ENCODE results near the gene STK32A. TPM values are rescaled to one million over a fixed set of nuclear protein-coding genes. Genes with fewer than 3 reads are reported as not detected.

The STK32A gene
- total RNA-seq, 1 experiment from 2014 or later: 0.77 TPM

DNA sequence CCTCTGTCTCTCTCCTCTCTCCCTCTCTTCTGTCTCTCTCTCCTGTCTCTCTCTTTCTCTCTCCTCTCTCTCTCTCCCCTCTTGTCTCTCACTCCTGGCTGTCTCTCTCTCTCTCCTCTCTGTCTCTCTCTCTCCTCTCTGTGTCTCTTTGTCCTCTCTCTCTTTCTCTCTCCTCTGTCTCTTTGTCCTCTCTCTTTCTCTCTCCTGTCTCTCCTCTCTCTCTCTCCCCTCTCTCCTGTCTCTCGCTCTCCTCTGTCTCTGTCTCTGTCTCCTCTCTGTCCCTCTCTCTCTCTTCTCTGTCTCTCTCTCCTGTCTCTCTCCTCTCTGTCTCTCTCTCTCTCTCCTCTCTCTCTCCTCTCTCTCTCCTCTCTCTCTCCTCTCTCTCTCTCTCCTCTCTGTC is 25.0 kb downstream of the STK32A start:
- no peak for DNase-seq (ENCODE audit: low spot score)

DNA sequence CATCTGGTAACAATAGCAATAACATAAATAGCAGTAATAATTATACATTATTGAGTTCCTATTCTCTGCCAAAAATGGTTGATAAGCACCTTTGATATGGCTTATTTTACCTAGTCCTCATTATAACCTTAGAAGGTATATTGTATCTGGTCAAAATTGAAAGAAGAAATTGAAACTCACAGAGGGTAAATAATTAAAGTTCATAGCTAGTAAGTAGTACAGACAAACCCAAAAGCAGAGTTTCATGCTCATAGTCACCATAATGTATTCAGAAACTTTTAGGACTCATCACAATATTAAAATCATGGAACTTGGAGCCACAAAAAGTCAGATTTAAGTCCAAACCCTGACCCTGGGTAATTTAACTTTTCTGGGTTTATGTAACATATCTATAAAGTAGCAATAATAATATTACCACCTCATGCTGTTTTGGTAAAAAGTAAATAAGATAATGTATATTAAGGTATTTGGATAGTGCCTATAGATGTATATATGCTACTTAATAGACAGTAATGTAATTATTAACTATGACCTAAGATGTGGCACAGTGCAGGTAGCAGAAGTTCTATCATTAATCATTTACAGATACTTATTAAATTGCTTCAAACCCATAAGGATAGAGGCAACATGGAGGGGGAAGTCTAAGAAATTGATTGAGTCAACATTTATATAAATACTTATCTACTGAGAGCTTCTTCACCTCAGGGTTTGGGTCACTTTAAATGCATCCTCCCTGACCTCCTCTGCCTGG is 32.4 kb downstream of the STK32A start:
- no peak for DNase-seq (ENCODE audit: low spot score)

DNA sequence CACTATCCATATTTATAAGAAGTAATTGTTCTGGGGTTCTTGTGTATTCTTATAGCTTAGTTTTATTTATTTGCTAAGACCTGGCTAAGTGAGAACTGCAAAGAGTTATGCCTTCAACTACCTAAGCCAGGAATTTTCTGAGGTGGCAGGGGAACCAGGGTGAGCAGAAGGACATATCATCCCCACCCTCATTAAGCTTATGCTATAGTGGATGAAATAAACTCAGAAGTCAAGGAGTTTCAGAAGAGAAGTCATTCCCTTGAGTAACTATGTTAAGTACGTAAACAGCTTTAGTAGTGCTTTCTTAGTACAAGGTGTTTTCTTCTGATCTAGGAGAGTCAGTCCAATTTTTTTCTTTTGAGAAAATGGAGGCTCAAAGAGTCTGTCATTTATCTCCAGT is 41.7 kb downstream of the STK32A start:
- no peak for DNase-seq (ENCODE audit: low spot score)

DNA sequence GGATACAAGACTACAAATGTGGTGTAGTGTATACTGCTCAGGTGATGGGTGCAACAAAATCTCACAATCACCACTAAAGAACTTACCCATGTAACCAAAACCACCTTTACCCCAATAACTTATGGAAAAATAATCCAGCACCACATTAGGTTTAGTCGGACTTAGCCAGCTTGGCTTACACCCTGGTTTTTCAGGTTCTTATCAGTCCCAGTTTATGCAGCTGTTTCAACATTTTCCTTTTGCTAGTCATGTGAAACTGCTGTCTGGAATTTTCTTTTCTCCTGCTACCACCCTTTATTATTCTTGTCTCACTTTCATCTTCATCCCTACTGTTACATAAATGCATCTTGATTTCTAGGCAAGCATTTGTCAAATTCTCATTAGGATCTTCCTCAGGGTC is 51.5 kb downstream of the STK32A start:
- no peak for DNase-seq (ENCODE audit: low spot score)

DNA sequence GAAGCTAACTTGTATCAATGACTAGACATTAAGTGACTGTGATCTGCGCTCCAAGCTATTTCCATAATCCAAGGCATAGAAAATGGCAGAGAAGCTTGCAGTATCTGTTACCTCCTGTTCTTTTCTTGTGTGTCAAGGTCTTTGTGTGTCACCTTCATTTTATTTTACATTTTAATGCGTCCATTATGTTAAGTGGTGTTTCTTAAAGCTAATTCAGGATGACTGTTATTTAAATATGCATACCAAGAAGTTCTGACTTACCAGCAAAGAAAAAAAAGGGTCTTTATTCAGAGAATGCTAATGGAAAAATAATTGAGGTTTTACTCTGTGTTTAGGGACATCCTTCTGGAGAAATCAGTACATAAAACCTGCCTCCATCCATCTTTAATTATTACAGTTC is 52.3 kb downstream of the STK32A start:
- no peak for DNase-seq (ENCODE audit: low spot score)

DNA sequence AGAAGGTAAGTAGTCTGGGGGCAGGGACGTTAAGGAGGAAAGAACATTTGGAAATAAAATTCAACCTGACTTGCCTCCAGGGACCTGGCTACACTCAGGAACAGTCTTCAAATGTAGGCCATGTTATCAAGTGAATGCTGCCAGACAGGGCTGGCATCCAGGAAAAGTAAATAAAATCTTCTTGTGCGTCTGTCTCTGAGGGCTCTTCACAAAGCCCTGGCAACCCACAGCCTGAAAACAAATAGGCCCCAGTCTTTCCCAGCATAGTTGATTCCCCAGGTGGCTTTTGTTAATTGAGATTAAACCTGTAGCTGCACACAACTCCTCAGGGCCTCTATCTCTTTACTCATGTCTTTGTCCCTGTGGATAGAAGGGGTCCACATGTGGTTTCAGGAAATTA is 55.4 kb downstream of the STK32A start:
- no peak for DNase-seq (ENCODE audit: low spot score)

DNA sequence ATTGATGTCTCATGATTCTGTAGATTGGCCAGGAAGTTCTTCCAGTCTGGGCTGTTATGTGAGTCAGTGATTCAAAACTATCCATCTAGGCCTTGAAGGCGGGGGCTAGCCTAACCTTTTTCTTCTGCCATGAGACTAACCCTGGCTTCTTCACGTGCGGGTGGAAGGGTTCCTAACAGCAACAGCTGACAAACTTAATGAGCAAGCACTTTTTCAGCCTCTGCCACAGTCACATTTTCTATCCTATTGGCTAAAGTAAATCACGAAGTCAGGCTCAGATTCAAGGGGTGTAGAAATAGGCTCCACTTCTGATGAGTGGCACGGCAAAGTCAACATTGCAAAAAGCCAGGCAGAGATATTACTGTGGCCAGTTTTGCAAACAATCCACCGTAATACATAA is 68.4 kb downstream of the STK32A start:
- no peak for DNase-seq (ENCODE audit: low spot score)

DNA sequence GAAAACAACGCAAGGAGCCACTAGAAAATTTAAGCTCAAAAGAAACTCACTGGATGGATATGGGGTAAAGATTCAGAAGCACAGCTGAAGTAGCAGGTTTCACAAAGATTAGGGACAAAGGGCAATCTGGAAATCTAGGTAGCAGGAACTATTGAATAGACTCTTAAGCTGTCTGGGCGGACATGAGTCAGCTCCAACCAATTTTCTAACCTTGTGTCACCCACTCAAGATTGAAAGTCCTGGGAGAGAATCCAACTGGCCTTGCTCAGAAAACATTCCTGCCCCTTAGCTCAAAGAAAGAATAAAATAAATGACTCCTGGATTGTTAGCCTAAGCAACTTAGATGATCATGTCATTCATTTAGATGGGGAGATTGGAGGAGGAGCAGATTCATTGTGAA is 69.2 kb downstream of the STK32A start:
- peak; percentile 12 for DNase-seq (ENCODE audit: low spot score)

DNA sequence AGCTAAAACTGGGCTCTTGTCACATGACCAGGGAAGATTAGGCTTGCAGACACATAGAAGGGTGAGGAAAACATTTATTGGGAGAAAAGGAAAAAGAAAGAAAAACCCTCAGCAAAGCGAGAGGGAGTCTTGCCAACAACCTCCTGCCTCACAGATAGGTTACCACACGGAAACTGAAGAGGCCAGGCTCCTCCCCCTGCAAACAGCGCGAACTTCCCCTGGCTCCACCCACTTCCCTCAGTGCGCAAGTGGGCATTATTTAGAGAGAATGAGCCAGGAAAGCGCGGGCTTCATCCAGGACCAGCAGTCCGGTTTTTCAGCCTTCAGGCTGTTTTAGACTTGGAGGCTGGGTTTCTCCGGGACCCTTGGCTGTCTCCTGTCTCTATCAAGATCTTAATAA is 70.3 kb downstream of the STK32A start:
- no peak for DNase-seq (ENCODE audit: low spot score)

DNA sequence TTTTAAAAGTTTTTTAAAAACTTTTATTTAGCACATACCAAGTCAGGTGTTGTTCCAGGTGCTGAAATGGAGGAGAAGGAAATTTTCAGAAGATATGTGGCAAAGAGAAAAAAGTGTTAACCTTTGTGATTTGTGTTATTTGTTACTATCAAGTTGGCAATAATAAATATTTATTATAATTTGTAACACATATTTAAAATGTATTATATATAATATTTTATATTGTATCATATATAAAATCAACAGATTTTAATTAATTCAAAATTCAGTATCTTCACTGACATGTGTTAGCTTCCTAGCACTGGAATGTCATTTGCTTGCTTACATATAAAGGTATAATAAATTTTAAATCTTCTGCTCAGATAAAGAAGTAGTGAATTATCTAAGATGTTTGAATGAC is 71.5 kb downstream of the STK32A start:
- DNase-seq (ENCODE audit: low spot score): no peak

DNA sequence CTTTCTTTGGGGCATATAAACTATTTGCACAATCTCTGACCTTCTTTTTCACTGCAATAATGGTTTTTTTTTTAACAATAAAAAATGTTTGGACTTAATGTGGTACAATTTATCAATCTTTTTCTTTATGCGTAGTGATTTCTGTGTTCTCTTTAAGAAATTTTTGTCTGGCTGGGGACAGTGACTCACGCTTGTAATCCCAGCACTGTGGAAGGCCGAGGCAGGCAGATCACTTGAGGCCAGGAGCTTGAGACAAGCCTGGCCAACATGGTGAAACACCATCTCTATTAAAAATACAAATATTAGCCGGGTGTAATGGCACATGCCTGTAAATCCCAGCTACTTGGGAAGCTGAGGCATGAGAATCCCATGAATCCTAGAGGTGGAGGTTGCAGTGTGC is 72.3 kb downstream of the STK32A start:
- no peak for DNase-seq (ENCODE audit: low spot score)

DNA sequence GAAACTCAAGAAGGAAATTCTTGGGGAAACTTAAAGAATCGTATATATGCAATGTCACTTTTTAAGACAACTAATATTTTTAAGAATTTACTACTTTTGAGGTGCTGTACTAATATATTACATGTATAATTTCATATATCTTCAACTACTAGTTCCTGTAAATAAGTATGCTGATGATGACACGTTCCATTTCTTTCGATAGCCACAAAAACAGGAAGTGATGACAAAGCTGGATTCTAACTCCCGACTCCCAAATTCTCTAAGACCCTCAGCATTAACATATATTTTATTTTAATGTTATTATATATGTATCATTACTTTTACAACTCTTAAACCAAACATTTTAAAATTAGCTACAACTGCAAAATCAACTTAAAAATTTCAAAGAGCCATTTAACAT is 74.8 kb downstream of the STK32A start:
- DNase-seq (ENCODE audit: low spot score): no peak

DNA sequence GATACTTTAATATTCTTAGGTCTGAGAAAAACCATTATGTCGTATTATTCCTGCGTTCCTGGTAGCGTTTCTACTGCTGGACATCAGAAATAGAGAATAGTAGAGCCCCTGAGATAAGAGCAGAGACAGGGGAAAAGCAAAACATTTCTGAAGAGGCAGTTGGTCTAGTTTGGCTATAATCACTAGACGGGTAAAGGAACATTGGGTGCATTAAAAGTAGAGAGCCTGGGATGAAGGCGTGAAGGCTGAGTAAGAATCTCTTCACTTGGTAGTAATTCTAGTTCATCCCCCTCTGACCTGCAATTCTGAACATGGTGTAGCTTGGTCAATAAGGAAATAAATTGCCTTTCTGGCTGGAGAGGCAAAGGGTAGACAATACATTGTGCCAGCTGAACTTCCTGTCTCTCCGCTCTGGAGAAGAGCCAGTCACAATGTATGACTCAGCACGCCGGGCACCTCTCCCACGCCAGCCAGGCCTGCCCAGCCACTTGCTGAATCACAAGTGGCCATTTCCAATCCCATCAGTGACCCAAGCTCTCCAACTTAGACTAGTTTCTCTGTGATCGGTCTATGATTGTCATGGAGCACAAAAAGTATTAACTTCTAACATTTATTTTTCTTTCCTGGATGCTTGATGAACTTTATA is 75.4 kb downstream of the STK32A start:
- DNase-seq (ENCODE audit: low spot score): peak; percentile 89

DNA sequence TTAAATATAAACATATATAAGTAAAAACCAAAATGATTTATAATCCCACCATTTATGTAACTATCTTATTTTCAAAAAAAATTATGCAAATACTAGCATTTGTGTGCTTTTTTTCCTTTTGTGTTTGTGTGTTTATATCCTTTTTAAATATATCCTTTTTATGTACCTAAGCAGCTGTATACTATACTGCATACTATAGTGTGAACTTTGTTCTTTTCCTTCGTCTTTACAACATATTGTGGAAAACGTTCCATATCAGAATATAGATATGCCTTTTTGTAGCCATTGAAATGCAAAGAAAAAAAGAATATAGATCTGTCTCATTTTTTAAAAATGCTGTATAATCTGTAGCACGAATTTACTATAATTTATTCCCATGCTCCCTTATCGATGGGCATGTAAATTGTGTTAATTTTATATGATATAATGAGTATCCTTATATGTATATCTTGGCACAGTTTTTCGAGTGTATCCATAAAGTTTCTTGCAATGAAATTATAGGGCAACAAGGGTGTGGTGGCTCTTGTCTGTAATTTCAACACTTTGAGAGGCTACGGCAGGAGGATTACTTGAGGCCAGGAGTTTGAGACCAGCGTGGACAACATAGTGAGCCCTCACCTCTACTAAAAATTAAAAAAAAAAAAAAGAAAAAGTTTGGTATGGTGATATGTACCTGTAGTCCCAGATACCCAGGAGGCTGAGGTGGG is 83.3 kb downstream of the STK32A start:
- DNase-seq (ENCODE audit: low spot score): no peak

DNA sequence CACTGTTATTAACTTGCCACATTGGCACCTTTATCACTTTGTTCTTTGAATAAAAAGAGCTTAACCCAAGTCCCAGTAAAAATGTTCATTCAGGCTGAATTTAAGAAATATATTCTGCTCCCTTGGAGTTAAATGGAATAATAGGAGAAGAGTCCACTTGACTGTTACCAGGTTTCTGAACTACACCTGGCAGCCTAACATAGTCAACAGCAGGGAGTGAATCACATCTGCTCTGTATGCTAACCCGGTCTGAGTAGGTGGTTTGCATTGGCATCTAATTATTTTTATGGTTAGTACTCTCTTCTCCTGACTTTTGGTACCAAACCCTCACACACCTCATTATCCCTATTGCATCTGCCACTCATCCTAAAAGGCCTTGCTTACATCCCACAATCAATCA is 86.7 kb downstream of the STK32A start:
- DNase-seq (ENCODE audit: low spot score): no peak

DNA sequence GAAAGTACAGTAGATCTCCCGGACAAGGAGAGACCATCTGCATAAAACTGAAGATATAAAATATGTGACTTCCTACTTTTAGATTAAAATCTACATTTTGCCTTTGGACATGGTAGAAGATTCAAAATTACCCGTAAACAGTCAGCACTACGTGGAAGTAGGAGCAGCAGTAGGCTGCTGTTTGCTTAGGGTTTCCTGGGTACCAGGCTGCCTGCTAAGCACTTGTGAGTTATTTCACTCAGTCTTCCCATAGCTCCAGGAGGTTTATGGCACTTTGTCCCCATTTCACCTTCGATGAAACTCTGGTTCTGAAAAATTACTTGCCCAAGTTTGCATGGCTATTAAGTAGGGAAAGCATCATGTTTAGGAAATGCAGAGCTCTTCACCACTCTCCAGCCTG is 92.6 kb downstream of the STK32A start:
- no peak for DNase-seq (ENCODE audit: low spot score)

DNA sequence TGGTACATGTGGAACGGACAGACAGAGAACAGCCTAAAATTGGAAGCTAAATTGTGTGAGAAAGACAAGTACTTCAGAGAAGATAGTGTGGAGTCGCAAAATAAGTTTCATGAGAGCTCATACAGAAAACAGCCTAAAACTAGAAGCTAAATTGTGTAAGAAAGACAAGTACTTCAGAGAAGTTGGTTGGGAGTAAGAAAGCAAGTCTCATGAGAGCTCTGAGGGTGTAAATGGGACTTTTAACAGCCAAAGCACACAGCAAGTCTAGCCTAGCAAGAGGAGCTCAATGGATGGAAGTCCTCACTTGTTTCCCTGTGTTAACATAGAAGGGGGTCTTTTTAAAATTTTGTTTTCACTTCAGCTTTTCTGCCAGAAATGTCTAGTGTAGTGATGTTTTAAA is 93.1 kb downstream of the STK32A start:
- DNase-seq (ENCODE audit: low spot score): no peak

DNA sequence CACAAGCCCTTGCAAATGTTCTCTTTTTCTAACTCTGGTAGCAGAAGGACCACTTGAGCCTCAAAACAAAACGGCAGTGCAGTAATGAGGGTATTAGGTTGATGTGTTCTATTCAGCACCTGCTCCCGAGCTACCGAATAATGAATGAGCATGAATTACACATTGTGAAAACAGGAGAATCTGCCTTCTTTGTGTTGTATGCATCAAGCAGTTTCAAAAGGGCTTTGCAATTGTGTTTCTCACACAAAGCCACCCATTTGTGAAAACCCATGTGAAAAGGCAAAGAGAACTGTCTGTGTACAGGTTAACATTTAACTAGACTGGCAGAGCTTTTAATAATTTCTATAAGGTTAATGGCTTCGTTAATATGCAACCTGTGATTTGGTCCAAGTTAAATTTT is 97.8 kb downstream of the STK32A start:
- no peak for DNase-seq (ENCODE audit: low spot score)

DNA sequence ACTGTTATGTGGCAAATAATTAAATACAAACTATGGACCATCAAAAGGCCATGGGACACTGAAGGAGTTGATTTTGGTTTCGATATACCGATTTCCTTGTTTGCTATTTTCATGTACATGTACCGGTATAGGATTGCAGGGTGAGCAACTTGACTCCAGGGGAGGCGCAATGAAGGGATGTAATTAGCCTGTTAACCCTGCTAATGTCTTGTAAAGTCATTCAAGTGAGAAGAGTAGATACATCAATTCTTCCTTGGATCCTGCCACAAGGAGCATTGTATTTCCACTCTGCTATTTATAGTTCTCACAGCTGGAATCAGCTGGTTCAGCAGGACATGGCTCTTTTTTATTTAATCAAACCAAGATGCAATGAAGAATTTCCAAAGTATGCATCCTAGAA is 102.0 kb downstream of the STK32A start:
- no peak for DNase-seq (ENCODE audit: low spot score)

DNA sequence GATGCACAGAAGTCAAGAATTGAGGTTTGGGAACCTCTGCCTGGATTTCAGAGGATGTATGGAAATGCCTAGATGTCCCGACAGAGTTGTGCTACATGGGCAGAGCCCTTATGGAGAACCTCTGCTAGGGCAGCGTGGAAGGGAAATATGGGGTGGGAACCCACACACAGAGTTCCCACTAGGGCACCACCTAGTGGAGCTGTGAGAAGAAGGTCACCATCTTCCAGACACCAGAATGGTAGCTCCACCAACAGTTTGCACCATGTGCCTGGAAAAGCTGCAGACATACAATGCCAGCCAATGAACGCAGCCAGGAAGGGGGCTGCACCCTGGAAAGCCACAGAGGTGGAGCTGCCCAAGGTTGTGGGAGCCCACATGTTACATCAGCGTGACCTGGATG is 104.5 kb downstream of the STK32A start:
- no peak for DNase-seq (ENCODE audit: low spot score)

DNA sequence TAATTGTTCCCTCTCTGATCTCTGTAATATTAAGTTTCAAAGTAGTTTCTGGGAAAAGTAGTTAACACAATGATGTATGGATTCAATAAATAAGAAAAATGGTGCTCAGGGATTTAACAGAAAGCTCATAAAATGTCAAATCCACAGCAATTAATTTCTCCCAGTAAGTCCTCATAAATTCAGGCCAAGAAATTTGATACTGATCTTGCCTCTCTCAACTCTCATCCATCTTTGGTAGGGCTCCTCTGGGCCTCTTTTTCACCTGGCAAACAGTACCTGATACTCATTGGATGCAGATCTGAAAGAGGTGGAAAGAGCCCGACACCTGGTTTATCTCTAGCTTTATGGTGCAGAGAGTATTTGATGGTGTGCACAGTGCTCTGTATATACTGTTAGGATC is 106.1 kb downstream of the STK32A start:
- no peak for DNase-seq (ENCODE audit: low spot score)

DNA sequence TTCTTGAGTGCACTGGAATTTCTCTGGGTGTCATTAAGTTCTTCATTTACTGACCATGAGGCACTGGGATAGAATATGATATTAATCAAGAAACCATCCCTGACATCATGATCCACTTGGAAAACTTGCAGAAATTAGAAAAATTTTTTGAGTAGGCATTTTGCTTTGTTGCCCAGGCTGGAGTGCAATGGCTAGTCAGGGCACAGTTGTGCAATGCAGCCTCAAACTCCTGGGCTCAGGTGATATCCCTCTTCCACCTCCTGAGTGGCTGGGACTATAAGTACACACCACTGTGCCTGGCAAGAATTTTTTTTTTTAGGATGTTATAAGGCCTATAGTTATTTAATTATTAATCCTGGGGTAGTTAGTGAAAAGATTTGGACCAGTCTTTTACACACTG is 106.5 kb downstream of the STK32A start:
- DNase-seq (ENCODE audit: low spot score): no peak

DNA sequence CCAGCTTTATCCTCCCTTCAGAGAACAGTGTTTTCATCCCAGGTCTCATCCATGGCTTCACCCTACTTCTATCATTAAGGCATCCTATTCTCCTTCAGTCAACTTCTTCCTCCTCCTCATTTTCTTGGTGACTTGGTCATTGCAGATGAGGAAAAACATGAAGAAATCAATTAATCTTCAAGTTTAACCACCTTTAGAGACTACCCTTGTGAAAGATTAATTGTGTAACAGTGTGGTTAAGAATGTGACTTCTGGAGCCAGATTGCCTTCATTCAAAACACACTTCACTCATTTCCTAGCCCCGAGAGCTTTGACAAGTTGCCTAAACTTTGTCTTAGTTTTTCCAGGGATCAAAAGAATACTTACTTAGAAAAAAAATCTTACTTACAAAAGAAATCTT is 110.0 kb downstream of the STK32A start:
- no peak for DNase-seq (ENCODE audit: low spot score)

Data from H4 (cell line).